Esophagus muscularis mucosa (tissue), 4 donors: Measurements from ENCODE around the gene HMGN5. TPM values are rescaled to one million over a fixed set of nuclear protein-coding genes. Genes with fewer than 3 reads are reported as not detected.
A peak's percentile ranks its signal among the peaks of the same experiment; 100 is the strongest.

Source experiments
- DNase-seq: peaks from one replicate; pipeline ENCODE4 v3.0.0-alpha.2; 2017; ENCODE audit errors: extremely low spot score
- H3K27ac ChIP-seq, 4 donors: fragments of 200-600 bp; sonication (generic); replicated peaks in 1 of 4; 1 replicate in 3 of 4; 2 replicates in 1 of 4; pipeline ENCODE4 v1.5.1; 2016 to 2019; ENCODE audit warnings: mild to moderate bottlenecking in 1 of 4
- H3K27me3 ChIP-seq, 4 donors: fragments of 200-600 bp; sonication (generic); one replicate each; pipeline versions ENCODE4 v1.5.1 to v1.6.0; 2016 to 2019
- H3K36me3 ChIP-seq, 4 donors: fragments of 200-600 bp; sonication (generic); one replicate each; pipeline ENCODE4 v1.5.1; 2016 to 2019
- H3K4me1 ChIP-seq, 4 donors: fragments of 200-600 bp; sonication (generic); one replicate each; pipeline ENCODE4 v1.5.1; 2016 to 2019
- H3K4me3 ChIP-seq, 4 donors: fragments of 200-600 bp; sonication (generic); 1 replicate in 2 of 4; 2 replicates in 2 of 4; pipeline ENCODE4 v1.5.1; 2016 to 2019; ENCODE audit warnings: mild to moderate bottlenecking in 4 of 4, moderate library complexity in 1 of 4
- H3K9me3 ChIP-seq, 4 donors: fragments of 200-600 bp; sonication (generic); 1 replicate in 3 of 4; 2 replicates in 1 of 4; pipeline ENCODE4 v1.5.1; 2016 to 2019
- EP300 ChIP-seq: sonication (generic); formaldehyde crosslinking; IDR thresholded peaks from one replicate; pipeline ENCODE4 v1.6.1; 2017; ENCODE audit warnings: antibody characterized with exemption
- POLR2A ChIP-seq: fragments of 450-650 bp; IDR thresholded peaks from one replicate; pipeline ENCODE4 v1.6.1; 2017; ENCODE audit warnings: antibody characterized with exemption, moderate library complexity, mild to moderate bottlenecking, low read depth
- POLR2AphosphoS5 ChIP-seq, 2 donors: sonication (generic); formaldehyde crosslinking; IDR thresholded peaks; one replicate each; pipeline ENCODE4 v1.6.1; 2017; ENCODE audit warnings: antibody characterized with exemption in 2 of 2
- WGBS: methylation state at CpG from one replicate; pipeline ENCODE4 v1.1.5; 2018; 5-methylcytosine and 5-hydroxymethylcytosine counted together
- intact Hi-C: fragments of 100-400 bp; cut with DNase I; formaldehyde crosslinking; loops from one replicate; pipeline ENCODE4 v1.15.1; 2023
- total RNA-seq, 4 donors: library from RNA; depleted of rRNA; stranded (reverse); fragments of >200 nt; gene quantifications; one replicate each; pipeline versions ENCODE4 v1.1.0 to v1.2.1, GENCODE V29; 2016
- TF ChIP-seq, protein P1 (sequence below), 3 experiments: fragments of 200-600 bp in 2 of 3; fragments of 450-650 bp in 1 of 3; sonication (generic) in 2 of 3; IDR thresholded peaks; one replicate each; pipeline ENCODE4 v1.5.1; 2017 to 2019; ENCODE audit warnings: antibody characterized with exemption in 3 of 3, mild to moderate bottlenecking in 2 of 3, moderate library complexity in 1 of 3

Gene HMGN5
- total RNA-seq, 4 donors from 2014 or later: 2.1 to 16.2 (median 3.2) TPM

GRCh38 chrX:81208916-81209315, 7.2 kb upstream of the HMGN5 start:
- TF ChIP-seq, protein P1, sequence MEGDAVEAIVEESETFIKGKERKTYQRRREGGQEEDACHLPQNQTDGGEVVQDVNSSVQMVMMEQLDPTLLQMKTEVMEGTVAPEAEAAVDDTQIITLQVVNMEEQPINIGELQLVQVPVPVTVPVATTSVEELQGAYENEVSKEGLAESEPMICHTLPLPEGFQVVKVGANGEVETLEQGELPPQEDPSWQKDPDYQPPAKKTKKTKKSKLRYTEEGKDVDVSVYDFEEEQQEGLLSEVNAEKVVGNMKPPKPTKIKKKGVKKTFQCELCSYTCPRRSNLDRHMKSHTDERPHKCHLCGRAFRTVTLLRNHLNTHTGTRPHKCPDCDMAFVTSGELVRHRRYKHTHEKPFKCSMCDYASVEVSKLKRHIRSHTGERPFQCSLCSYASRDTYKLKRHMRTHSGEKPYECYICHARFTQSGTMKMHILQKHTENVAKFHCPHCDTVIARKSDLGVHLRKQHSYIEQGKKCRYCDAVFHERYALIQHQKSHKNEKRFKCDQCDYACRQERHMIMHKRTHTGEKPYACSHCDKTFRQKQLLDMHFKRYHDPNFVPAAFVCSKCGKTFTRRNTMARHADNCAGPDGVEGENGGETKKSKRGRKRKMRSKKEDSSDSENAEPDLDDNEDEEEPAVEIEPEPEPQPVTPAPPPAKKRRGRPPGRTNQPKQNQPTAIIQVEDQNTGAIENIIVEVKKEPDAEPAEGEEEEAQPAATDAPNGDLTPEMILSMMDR (IDR thresholded peaks at IDR 0.05): no peak
- TF ChIP-seq POLR2A (no peak), EP300 (no peak), POLR2AphosphoS5 (IDR thresholded peaks at IDR 0.05) (no peak)
- Histone ChIP-seq H3K4me3 (no peak overlapping the region), H3K36me3 (no peaks in the 10 kb centered on the region), H3K9me3 (no peaks in the 10 kb centered on the region), H3K4me1 (peaks cover 0 to 24% (median 15%) of the 10 kb centered on the region in 4 donors), H3K27me3 (no peaks in the 10 kb centered on the region), H3K27ac (peak overlapping the region in 2 of 4 donors; percentile 42 to 46)
- 59% methylated on average over 8 of the region's 8 CpGs for WGBS
- intact Hi-C loops: no loop called here
- no peak for DNase-seq

- peaks cover 0 to 27% (median 15%) of the 10 kb centered on the region in 4 donors for H3K4me1 ChIP-seq
- WGBS: 41% methylated on average over 1 of the region's 1 CpG
- H3K36me3 ChIP-seq: no peaks in the 10 kb centered on the region
- no peak for DNase-seq
- H3K27ac ChIP-seq: peak overlapping the region in 1 of 4 donors; percentile 1
- intact Hi-C loops: no loop called here
- no peak overlapping the region for H3K4me3 ChIP-seq
- H3K27me3 ChIP-seq: no peaks in the 10 kb centered on the region
- TF ChIP-seq POLR2A (no peak), EP300 (no peak), POLR2AphosphoS5 (IDR thresholded peaks at IDR 0.05) (no peak)
- TF ChIP-seq, protein P1 (IDR thresholded peaks at IDR 0.05): no peak
- H3K9me3 ChIP-seq: no peaks in the 10 kb centered on the region
Measured at GRCh38 chrX:81206476-81206875, 4.8 kb upstream of the HMGN5 start.

GRCh38 chrX:81205551-81205950, 3.8 kb upstream of the HMGN5 start:
- intact Hi-C loops: no loop called here
- Histone ChIP-seq H3K36me3 (no peaks in the 10 kb centered on the region), H3K4me1 (peaks cover 0 to 27% (median 15%) of the 10 kb centered on the region in 4 donors), H3K4me3 (no peak overlapping the region), H3K9me3 (no peaks in the 10 kb centered on the region), H3K27ac (no peak overlapping the region), H3K27me3 (no peaks in the 10 kb centered on the region)
- DNase-seq: no peak
- 72% methylated on average over 2 of the region's 2 CpGs for WGBS
- TF ChIP-seq, protein P1 (IDR thresholded peaks at IDR 0.05): no peak
- TF ChIP-seq POLR2AphosphoS5 (IDR thresholded peaks at IDR 0.05) (no peak), EP300 (no peak), POLR2A (no peak)

DNA sequence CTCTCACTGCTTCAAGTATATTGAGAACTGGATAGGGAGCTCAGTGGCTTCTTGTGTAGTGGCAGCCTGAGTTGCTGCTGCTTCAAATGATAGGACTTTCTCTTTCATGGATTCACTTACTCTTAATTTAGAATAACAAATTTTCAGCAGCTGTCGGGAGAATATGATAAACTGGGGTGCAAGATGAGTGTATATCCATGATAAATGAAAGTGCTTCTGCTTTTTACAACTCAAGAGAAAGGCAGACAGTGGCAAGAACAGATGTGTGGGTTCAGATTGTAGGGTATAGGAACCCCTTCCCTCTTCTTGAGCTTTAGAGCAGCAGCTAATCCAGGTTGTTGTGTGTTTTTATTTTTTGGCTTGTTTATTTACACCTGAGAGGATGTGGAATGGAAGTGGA, 1.2 kb upstream of the HMGN5 start:
- TF ChIP-seq POLR2AphosphoS5 (IDR thresholded peaks at IDR 0.05) (no peak), POLR2A (no peak), EP300 (no peak)
- TF ChIP-seq, protein P1 (IDR thresholded peaks at IDR 0.05): no peak
- intact Hi-C loops: loop anchor here (5.0 kb wide), 1 partner anchor 59 kb away; no protein-coding TSS in a partner anchor
- WGBS: 36% methylated on average over 1 of the region's 1 CpG
- H3K4me1 ChIP-seq: peaks cover 0 to 22% (median 13%) of the 10 kb centered on the region in 4 donors
- no peaks in the 10 kb centered on the region for H3K27me3 ChIP-seq
- H3K9me3 ChIP-seq: no peaks in the 10 kb centered on the region
- no peaks in the 10 kb centered on the region for H3K36me3 ChIP-seq
- peak overlapping the region; percentile 82 to 85 (median 82) for H3K27ac ChIP-seq
- DNase-seq: no peak
- H3K4me3 ChIP-seq: peak overlapping the region; percentile 58 to 73 (median 64)

GRCh38 chrX:81202456-81202819, 725 bp upstream of the HMGN5 start:
- peak overlapping the region; percentile 82 to 85 (median 82) for H3K27ac ChIP-seq
- H3K4me1 ChIP-seq: peaks cover 0 to 18% (median 13%) of the 10 kb centered on the region in 4 donors
- no peak for DNase-seq
- peak overlapping the region; percentile 58 to 73 (median 64) for H3K4me3 ChIP-seq
- no peaks in the 10 kb centered on the region for H3K36me3 ChIP-seq
- no peaks in the 10 kb centered on the region for H3K9me3 ChIP-seq
- intact Hi-C loops: loop anchor here (5.0 kb wide), 1 partner anchor 60 kb away; no protein-coding TSS in a partner anchor
- TF ChIP-seq POLR2A: no peak
- TF ChIP-seq EP300: no peak
- TF ChIP-seq, protein P1 (IDR thresholded peaks at IDR 0.05): no peak
- no peak for TF ChIP-seq POLR2AphosphoS5 (IDR thresholded peaks at IDR 0.05)
- no peaks in the 10 kb centered on the region for H3K27me3 ChIP-seq
- WGBS: 34% methylated on average over 8 of the region's 8 CpGs
